Measurements from ENCODE around the gene SCN4B. TPM values are rescaled to one million over a fixed set of nuclear protein-coding genes. Genes with fewer than 3 reads are reported as not detected.

Gene SCN4B
- total and polyA plus RNA-seq, 2 of the 8 experiments (the other 6 are each of a cell fraction or from before 2014, with no cell fraction given), result 2.8 to 4.9 TPM

GRCh38 chr11:118105657-118106305 is 46.8 kb downstream of the SCN4B start (continued):
- TF ChIP-seq USF2 (IDR thresholded peaks at IDR 0.05; ENCODE audit: low read length) (no peak), RNF2 (IDR thresholded peaks at IDR 0.05; ENCODE audit: borderline replicate concordance, low read depth, low read length, missing control alignments, poor library complexity, severe bottlenecking) (no peak), HDAC2 (IDR thresholded peaks at IDR 0.05; ENCODE audit: borderline replicate concordance in 1 of 2, low read depth in 2 of 2, low read length in 2 of 2) (no peak), POU5F1 (IDR thresholded peaks at IDR 0.05; ENCODE audit: low read depth, low read length) (no peak), EGR1 (IDR thresholded peaks at IDR 0.05; ENCODE audit: borderline replicate concordance, low read depth, low read length) (no peak), EZH2 (IDR thresholded peaks at IDR 0.05; ENCODE audit: low read depth, low read length, severe bottlenecking) (no peak)

Data from H1 (cell line).